Skeletal muscle satellite cell (primary cell): Measurements from ENCODE around the gene SREBF1.

Experiments used
- H3K27me3 ChIP-seq: 2 replicates; pipeline ENCODE4 v1.7.0; 2013; ENCODE audit warnings: low read length; ENCODE audit not compliant: control insufficient read depth, insufficient read depth
- H3K36me3 ChIP-seq: 2 replicates; pipeline ENCODE4 v1.7.0; 2013; ENCODE audit warnings: mild to moderate bottlenecking, control low read depth, low read length; ENCODE audit not compliant: insufficient read depth
- H3K4me1 ChIP-seq: 2 replicates; pipeline ENCODE4 v1.7.0; 2013; ENCODE audit warnings: low read length; ENCODE audit not compliant: control insufficient read depth, insufficient read depth
- H3K4me2 ChIP-seq: 2 replicates; pipeline ENCODE4 v1.7.0; 2013; ENCODE audit warnings: mild to moderate bottlenecking, low read length
- H3K4me3 ChIP-seq: 2 replicates; pipeline ENCODE4 v1.7.0; 2013; ENCODE audit warnings: low read length
- H3K9ac ChIP-seq: 2 replicates; pipeline ENCODE4 v1.7.0; 2013; ENCODE audit warnings: mild to moderate bottlenecking, low read depth, low read length, moderate library complexity
- H3K9me3 ChIP-seq: replicated peaks from 2 replicates; pipeline ENCODE4 v1.7.0; 2013; ENCODE audit warnings: mild to moderate bottlenecking, control low read depth, low read length

The SREBF1 gene

DNA sequence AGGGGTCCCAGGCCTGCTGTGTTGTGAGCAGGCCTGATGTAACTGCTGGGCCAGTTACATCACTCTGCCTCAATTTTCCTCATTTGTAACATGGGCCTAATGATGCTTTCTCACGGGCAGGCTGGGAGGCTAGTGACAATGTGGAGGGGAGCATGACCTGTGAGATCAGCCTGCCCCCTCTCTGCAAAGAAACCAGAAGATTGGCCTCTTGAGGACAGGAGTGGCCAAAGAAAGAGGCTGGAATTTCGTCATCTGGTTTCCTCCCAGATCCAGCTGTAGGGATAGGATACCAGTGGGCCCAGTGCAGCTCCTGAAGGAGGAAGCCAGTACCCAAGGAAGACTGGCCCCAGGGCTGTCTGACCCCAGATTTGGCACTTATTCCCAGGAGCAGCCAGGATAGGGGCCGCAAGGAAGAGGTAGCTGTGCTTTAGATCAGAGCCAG is 615 bp upstream of the SREBF1 start:
- Histone ChIP-seq H3K36me3 (no peaks in the 10 kb centered on the region), H3K9ac (peak overlapping the region; percentile 96), H3K27me3 (no peaks in the 10 kb centered on the region), H3K4me2 (peak overlapping the region; percentile 99), H3K4me3 (peak overlapping the region; percentile 99), H3K9me3 (no peaks in the 10 kb centered on the region), H3K4me1 (peaks cover 55% of the 10 kb centered on the region)

DNA sequence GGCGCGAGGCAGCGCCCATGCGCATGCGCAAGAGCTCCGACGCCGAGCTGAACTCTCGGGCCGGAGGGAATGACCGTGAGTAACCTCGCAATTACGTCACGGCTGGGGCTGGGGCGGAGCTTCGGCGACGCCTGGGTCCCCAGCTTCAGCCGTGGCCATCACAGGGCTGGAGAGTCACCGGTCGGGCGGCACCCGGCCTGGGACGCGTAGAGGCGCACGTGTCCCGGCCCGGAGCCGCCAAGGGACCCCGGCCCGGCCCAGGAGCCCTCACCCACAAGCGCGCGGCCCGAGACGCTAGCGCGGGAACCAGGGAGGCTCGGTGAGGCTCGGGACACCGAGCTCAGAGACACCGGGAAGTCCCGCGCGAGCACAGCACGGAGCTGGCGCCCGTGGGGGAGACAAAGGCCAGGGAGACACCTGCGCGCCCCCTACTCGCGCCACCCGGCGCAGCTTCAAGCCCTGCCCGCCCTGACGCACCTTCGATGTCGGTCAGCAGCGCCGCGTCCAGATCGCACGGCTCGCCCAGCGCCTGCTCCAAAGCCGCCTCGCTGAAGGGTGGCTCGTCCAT is 452 bp downstream of the SREBF1 start:
- H3K9me3 ChIP-seq, result no peaks in the 10 kb centered on the region
- H3K4me3 ChIP-seq, result peak overlapping the region; percentile 99
- peaks cover 54% of the 10 kb centered on the region for H3K4me1 ChIP-seq
- no peaks in the 10 kb centered on the region for H3K36me3 ChIP-seq
- peak overlapping the region; percentile 96 for H3K9ac ChIP-seq
- H3K4me2 ChIP-seq, result peak overlapping the region; percentile 99
- H3K27me3 ChIP-seq, result no peaks in the 10 kb centered on the region

- Histone ChIP-seq H3K9ac (peak overlapping the region; percentile 96), H3K4me1 (peaks cover 47% of the 10 kb centered on the region)
Measured at GRCh38 chr17:17835415-17836249, 1.2 kb downstream of the SREBF1 start.

DNA sequence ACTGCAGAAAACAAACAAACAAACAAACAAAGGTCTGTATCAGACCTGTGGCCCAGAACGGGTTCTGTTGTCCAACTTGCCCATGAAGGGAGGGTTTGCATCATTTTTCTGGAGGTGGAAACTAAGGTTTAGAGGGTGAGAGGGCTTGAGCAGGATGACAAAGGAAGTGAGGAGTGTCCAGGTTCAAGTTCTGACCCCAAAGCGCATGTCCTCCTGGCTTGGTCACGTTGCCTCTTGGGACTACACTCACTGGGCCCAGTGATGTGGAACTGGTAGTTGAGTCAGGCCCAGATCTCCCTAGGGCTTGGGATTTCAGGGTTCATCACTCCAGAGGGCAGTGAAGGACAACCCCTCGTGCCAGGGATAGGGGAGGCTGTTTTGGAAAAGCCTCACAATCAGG is 1.8 kb downstream of the SREBF1 start:
- Histone ChIP-seq H3K4me3 (peak overlapping the region; percentile 99), H3K4me2 (peak overlapping the region; percentile 99), H3K9ac (no peak overlapping the region), H3K9me3 (no peaks in the 10 kb centered on the region), H3K4me1 (peaks cover 46% of the 10 kb centered on the region), H3K36me3 (peaks cover 5% of the 10 kb centered on the region), H3K27me3 (no peaks in the 10 kb centered on the region)

More at GRCh38 chr17:17835415-17836249, 1.2 kb downstream of the SREBF1 start:
- peak overlapping the region; percentile 99 for H3K4me2 ChIP-seq
- no peaks in the 10 kb centered on the region for H3K27me3 ChIP-seq
- peak overlapping the region; percentile 99 for H3K4me3 ChIP-seq
- H3K9me3 ChIP-seq, result no peaks in the 10 kb centered on the region
- peaks cover 5% of the 10 kb centered on the region for H3K36me3 ChIP-seq

GRCh38 chr17:17833658-17834357 is 3.0 kb downstream of the SREBF1 start:
- Histone ChIP-seq H3K4me2 (no peak overlapping the region), H3K4me3 (no peak overlapping the region), H3K27me3 (no peaks in the 10 kb centered on the region), H3K4me1 (peaks cover 35% of the 10 kb centered on the region), H3K9me3 (no peaks in the 10 kb centered on the region), H3K36me3 (peaks cover 5% of the 10 kb centered on the region), H3K9ac (no peak overlapping the region)

DNA sequence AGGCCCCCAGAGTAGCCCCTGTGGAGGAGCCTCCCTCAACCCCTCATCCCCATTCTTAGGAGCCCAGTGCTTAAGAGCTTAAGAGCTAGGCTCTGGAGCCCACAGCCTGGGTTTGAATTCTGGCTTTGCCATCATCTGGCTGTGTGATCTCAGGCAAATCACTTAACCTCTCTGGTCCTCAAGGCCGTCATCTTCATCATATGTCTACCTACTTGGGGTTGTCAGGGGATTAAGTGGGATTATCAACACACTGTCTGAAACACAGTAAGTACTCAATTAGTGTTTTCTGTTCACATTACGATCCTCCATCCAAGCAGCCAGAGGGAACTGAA is 4.8 kb downstream of the SREBF1 start:
- Histone ChIP-seq H3K27me3 (no peaks in the 10 kb centered on the region), H3K36me3 (peaks cover 8% of the 10 kb centered on the region), H3K4me1 (peaks cover 19% of the 10 kb centered on the region), H3K9me3 (no peaks in the 10 kb centered on the region), H3K4me2 (no peak overlapping the region), H3K4me3 (no peak overlapping the region), H3K9ac (no peak overlapping the region)

GRCh38 chr17:17831208-17832031 is 5.4 kb downstream of the SREBF1 start:
- Histone ChIP-seq H3K4me2 (no peak overlapping the region), H3K4me3 (no peak overlapping the region), H3K36me3 (peaks cover 12% of the 10 kb centered on the region), H3K4me1 (peaks cover 17% of the 10 kb centered on the region), H3K9ac (no peak overlapping the region), H3K27me3 (no peaks in the 10 kb centered on the region), H3K9me3 (no peaks in the 10 kb centered on the region)

- H3K36me3 ChIP-seq, result peaks cover 12% of the 10 kb centered on the region
- H3K9me3 ChIP-seq, result no peaks in the 10 kb centered on the region
- H3K9ac ChIP-seq, result no peak overlapping the region
- no peak overlapping the region for H3K4me2 ChIP-seq
- H3K27me3 ChIP-seq, result no peaks in the 10 kb centered on the region
- H3K4me1 ChIP-seq, result peaks cover 16% of the 10 kb centered on the region
- no peak overlapping the region for H3K4me3 ChIP-seq
Measured at GRCh38 chr17:17830740-17831207, 6.0 kb downstream of the SREBF1 start.

DNA sequence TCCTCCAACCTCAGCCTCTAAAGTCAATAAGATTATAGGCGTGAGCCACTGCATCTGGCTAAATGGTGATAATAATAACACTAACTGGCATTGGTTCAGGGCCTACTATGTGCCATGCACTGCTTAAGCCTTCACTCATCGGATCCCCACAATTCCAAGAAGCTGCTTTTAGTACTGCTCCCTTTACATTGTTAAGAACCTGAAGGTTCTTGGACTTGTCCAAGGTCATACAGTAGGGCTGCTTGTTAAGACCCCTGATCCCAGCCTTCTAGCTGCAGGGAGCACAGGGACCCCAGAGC is 6.6 kb downstream of the SREBF1 start:
- H3K4me1 ChIP-seq, result peaks cover 16% of the 10 kb centered on the region
- no peak overlapping the region for H3K4me2 ChIP-seq
- no peaks in the 10 kb centered on the region for H3K27me3 ChIP-seq
- H3K4me3 ChIP-seq, result no peak overlapping the region
- H3K9ac ChIP-seq, result no peak overlapping the region
- H3K9me3 ChIP-seq, result no peaks in the 10 kb centered on the region
- H3K36me3 ChIP-seq, result peaks cover 12% of the 10 kb centered on the region

GRCh38 chr17:17827826-17828621 is 8.8 kb downstream of the SREBF1 start:
- peaks cover 12% of the 10 kb centered on the region for H3K36me3 ChIP-seq
- no peak overlapping the region for H3K4me2 ChIP-seq
- H3K9ac ChIP-seq, result no peak overlapping the region
- H3K27me3 ChIP-seq, result no peaks in the 10 kb centered on the region
- no peaks in the 10 kb centered on the region for H3K9me3 ChIP-seq
- no peak overlapping the region for H3K4me3 ChIP-seq
- peaks cover 28% of the 10 kb centered on the region for H3K4me1 ChIP-seq
